SK-N-SH treated with all-trans-retinoic acid at 6 μM for 48 hours (cell line): Measurements from ENCODE around the gene TWIST1.

Experiments used
- ATAC-seq: fragments of 200-7000 bp; cut with Tn5 transposase; 3 replicates; pipeline ENCODE4 v1.9.1; 2020; ENCODE audit warnings: mild to moderate bottlenecking, moderate library complexity
- ARNTL ChIP-seq: fragments of 450-650 bp; formaldehyde crosslinking; IDR thresholded peaks from 2 replicates; pipeline ENCODE4 v1.5.0; 2020; ENCODE audit warnings: low read depth, mild to moderate bottlenecking, moderate library complexity, borderline replicate concordance
- BACH2 ChIP-seq: fragments of 250-450 bp; sonication (Bioruptor Pico); IDR thresholded peaks from 2 replicates; pipeline ENCODE4 v1.9.0; 2021; ENCODE audit warnings: mild to moderate bottlenecking, borderline replicate concordance
- CREB5 ChIP-seq: fragments of 250-450 bp; sonication (Bioruptor Pico); IDR thresholded peaks from 2 replicates; pipeline ENCODE4 v1.5.1; 2020; ENCODE audit warnings: low read depth, mild to moderate bottlenecking, moderate library complexity
- CSDC2 ChIP-seq: fragments of 250-450 bp; sonication (Bioruptor Pico); IDR thresholded peaks from 2 replicates; pipeline ENCODE4 v1.5.0; 2020; ENCODE audit warnings: mild to moderate bottlenecking, moderate library complexity
- CSRNP3 ChIP-seq: fragments of 250-450 bp; sonication (Bioruptor Pico); IDR thresholded peaks from 2 replicates; pipeline ENCODE4 v1.5.1; 2021; ENCODE audit warnings: mild to moderate bottlenecking, moderate library complexity
- ESRRG ChIP-seq: fragments of 250-450 bp; sonication (Bioruptor Pico); IDR thresholded peaks from 2 replicates; pipeline ENCODE4 v1.6.1; 2021; ENCODE audit warnings: mild to moderate bottlenecking
- GLIS3 ChIP-seq: fragments of 250-450 bp; sonication (Bioruptor Pico); IDR thresholded peaks from 2 replicates; pipeline ENCODE4 v1.5.0; 2020; ENCODE audit warnings: mild to moderate bottlenecking, moderate library complexity
- ISL1 ChIP-seq: fragments of 250-450 bp; sonication (Bioruptor Pico); IDR thresholded peaks from 2 replicates; pipeline ENCODE4 v2.1.2; 2022; ENCODE audit warnings: mild to moderate bottlenecking, moderate library complexity
- OSR1 ChIP-seq: fragments of 250-450 bp; sonication (Bioruptor Pico); IDR thresholded peaks from 2 replicates; pipeline ENCODE4 v1.8.0; 2022; ENCODE audit warnings: moderate library complexity, mild to moderate bottlenecking, inconsistent platforms
- POU6F1 ChIP-seq: fragments of 250-450 bp; sonication (Bioruptor Pico); IDR thresholded peaks from 2 replicates; pipeline ENCODE4 v1.8.0; 2021; ENCODE audit warnings: low read depth, mild to moderate bottlenecking, moderate library complexity, borderline replicate concordance
- PPARA ChIP-seq: fragments of 250-450 bp; sonication (Bioruptor Pico); IDR thresholded peaks from 2 replicates; pipeline ENCODE4 v1.5.0; 2020; ENCODE audit warnings: mild to moderate bottlenecking, borderline replicate concordance
- RARB ChIP-seq: fragments of 250-450 bp; sonication (Bioruptor Pico); IDR thresholded peaks from 2 replicates; pipeline ENCODE4 v1.8.0; 2021; ENCODE audit warnings: mild to moderate bottlenecking, moderate library complexity
- SNAI2 ChIP-seq: fragments of 250-450 bp; sonication (Bioruptor Pico); IDR thresholded peaks from 2 replicates; pipeline ENCODE4 v1.5.0; 2020; ENCODE audit warnings: mild to moderate bottlenecking, moderate library complexity
- TCF4 ChIP-seq: fragments of 250-450 bp; sonication (Bioruptor Pico); IDR thresholded peaks from 2 replicates; pipeline ENCODE4 v1.8.0; 2021; ENCODE audit warnings: mild to moderate bottlenecking, moderate library complexity, borderline replicate concordance
- TOX ChIP-seq: fragments of 250-450 bp; sonication (Bioruptor Pico); IDR thresholded peaks from 2 replicates; pipeline ENCODE4 v1.8.0; 2021; ENCODE audit warnings: mild to moderate bottlenecking, moderate library complexity, borderline replicate concordance
- TSHZ2 ChIP-seq: fragments of 250-450 bp; sonication (Bioruptor Pico); IDR thresholded peaks from 2 replicates; pipeline ENCODE4 v1.5.0; 2020; ENCODE audit warnings: mild to moderate bottlenecking, moderate library complexity
- ZC3H10 ChIP-seq: fragments of 250-450 bp; sonication (Bioruptor Pico); IDR thresholded peaks from 2 replicates; pipeline ENCODE4 v1.5.1; 2021; ENCODE audit warnings: mild to moderate bottlenecking, moderate library complexity
- ZFP3 ChIP-seq: fragments of 250-450 bp; sonication (Bioruptor Pico); IDR thresholded peaks from 2 replicates; pipeline ENCODE4 v1.5.0; 2020; ENCODE audit warnings: mild to moderate bottlenecking, moderate library complexity
- ZFP30 ChIP-seq: fragments of 450-650 bp; formaldehyde crosslinking; IDR thresholded peaks from 2 replicates; pipeline ENCODE4 v1.5.0; 2022; ENCODE audit warnings: mild to moderate bottlenecking, moderate library complexity
- ZNF565 ChIP-seq: fragments of 450-650 bp; formaldehyde crosslinking; conservative IDR thresholded peaks from 2 replicates; pipeline ENCODE4 v1.5.0; 2020; ENCODE audit warnings: low read depth, mild to moderate bottlenecking, moderate library complexity
- ZNF70 ChIP-seq: fragments of 450-650 bp; formaldehyde crosslinking; IDR thresholded peaks from 2 replicates; pipeline ENCODE4 v1.5.0; 2020; ENCODE audit warnings: mild to moderate bottlenecking, moderate library complexity
- ZNF8 ChIP-seq: fragments of 450-650 bp; formaldehyde crosslinking; IDR thresholded peaks from 2 replicates; pipeline ENCODE4 v1.5.0; 2020; ENCODE audit warnings: mild to moderate bottlenecking, moderate library complexity
- TF ChIP-seq, protein P1 (sequence below): fragments of 250-450 bp; sonication (Bioruptor Pico); IDR thresholded peaks from 2 replicates; pipeline ENCODE4 v1.8.0; 2020; ENCODE audit warnings: mild to moderate bottlenecking, moderate library complexity, borderline replicate concordance

Gene TWIST1

DNA sequence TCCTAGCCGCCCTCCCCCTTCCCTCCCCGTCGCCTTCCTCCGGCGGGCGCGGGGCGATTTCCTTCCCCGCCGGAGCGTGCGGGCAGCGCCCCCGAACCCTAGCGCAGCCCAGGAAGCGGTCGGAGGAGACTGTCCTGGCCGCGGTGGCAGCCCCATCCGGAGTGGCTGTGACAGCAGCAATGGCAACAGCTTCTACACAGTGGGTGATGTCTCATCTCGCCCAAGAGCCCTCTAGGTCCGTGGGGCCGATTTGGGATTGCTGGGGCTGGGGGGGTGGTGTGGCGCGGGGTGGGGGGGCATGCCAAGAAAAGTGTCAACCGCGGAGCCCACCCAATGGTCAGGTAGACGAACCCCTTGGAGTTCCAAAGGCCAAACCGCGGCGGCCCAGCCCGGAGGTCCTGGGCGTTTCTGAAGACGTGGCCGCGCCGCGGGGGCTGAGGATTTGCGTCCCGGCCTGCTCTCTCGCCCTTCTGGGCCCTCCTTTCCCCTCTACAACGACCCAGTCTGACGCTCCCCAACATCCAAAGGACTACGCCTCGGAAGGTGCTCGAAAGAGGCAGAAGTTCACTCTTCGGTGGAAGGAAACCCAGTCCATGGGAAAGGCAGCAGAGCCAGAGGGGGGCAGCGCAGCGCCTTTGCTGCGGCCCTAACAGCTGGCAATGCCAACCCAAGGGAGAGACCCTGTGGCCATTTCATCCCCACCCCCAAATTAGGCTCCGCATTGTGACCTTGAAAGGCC, 603 bp upstream of the TWIST1 start:
- TF ChIP-seq ZNF565 (CRISPR knock-in tag) (no peak), ISL1 (CRISPR knock-in tag) (no peak), CSRNP3 (no peak), RARB (CRISPR knock-in tag) (no peak), ESRRG (CRISPR knock-in tag) (no peak), TOX (CRISPR knock-in tag) (no peak), ZNF70 (CRISPR knock-in tag) (no peak), GLIS3 (CRISPR knock-in tag) (no peak), CREB5 (CRISPR knock-in tag) (no peak), TSHZ2 (0 out of 2 replicates have a peak, but pooled peaks have one; percentile 31), ZFP3 (CRISPR knock-in tag) (no peak), TCF4 (CRISPR knock-in tag) (no peak), ZFP30 (no peak), OSR1 (CRISPR knock-in tag) (no peak), ZNF8 (CRISPR knock-in tag) (no peak), PPARA (no peak)
- TF ChIP-seq, protein P1, sequence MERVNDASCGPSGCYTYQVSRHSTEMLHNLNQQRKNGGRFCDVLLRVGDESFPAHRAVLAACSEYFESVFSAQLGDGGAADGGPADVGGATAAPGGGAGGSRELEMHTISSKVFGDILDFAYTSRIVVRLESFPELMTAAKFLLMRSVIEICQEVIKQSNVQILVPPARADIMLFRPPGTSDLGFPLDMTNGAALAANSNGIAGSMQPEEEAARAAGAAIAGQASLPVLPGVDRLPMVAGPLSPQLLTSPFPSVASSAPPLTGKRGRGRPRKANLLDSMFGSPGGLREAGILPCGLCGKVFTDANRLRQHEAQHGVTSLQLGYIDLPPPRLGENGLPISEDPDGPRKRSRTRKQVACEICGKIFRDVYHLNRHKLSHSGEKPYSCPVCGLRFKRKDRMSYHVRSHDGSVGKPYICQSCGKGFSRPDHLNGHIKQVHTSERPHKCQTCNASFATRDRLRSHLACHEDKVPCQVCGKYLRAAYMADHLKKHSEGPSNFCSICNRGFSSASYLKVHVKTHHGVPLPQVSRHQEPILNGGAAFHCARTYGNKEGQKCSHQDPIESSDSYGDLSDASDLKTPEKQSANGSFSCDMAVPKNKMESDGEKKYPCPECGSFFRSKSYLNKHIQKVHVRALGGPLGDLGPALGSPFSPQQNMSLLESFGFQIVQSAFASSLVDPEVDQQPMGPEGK (CRISPR knock-in tag) = peak; percentile 38; the same call in 1 of the 2 replicates
- TF ChIP-seq, all 23 proteins: peak for 2
- peak; percentile 53 for ATAC-seq

GRCh38 chr7:19116121-19117090, 1.0 kb downstream of the TWIST1 start:
- TF ChIP-seq RARB (CRISPR knock-in tag) (no peak), ZNF565 (CRISPR knock-in tag) (no peak), ESRRG (CRISPR knock-in tag) (no peak), PPARA (no peak), BACH2 (CRISPR knock-in tag) (no peak), POU6F1 (CRISPR knock-in tag) (no peak), SNAI2 (CRISPR knock-in tag) (no peak), ZNF8 (CRISPR knock-in tag) (no peak), ZC3H10 (CRISPR knock-in tag) (no peak), CSDC2 (CRISPR knock-in tag) (no peak), ISL1 (CRISPR knock-in tag) (no peak), TOX (CRISPR knock-in tag) (no peak), ARNTL (CRISPR knock-in tag) (no peak)
- TF ChIP-seq, protein P1 (CRISPR knock-in tag) = no peak
- no peak for ATAC-seq
